ENCODE results near the gene SIPA1L3. TPM values are rescaled to one million over a fixed set of nuclear protein-coding genes. Genes with fewer than 3 reads are reported as not detected.
A peak's percentile ranks its signal among the peaks of the same experiment; 100 is the strongest.

The SIPA1L3 gene
- total and polyA plus RNA-seq, 2 experiments from 2014 or later: 15.7 to 54.1 TPM

GRCh38 chr19:38042132-38042531, 135.1 kb downstream of the SIPA1L3 start:
- peaks cover 16% of the 10 kb centered on the region for H3K79me2 ChIP-seq (replicated peaks; ENCODE audit: insufficient read depth)
- TF ChIP-seq EZH2phosphoT487 (IDR thresholded peaks at IDR 0.05; ENCODE audit: unreplicated experiment): no peak

DNA sequence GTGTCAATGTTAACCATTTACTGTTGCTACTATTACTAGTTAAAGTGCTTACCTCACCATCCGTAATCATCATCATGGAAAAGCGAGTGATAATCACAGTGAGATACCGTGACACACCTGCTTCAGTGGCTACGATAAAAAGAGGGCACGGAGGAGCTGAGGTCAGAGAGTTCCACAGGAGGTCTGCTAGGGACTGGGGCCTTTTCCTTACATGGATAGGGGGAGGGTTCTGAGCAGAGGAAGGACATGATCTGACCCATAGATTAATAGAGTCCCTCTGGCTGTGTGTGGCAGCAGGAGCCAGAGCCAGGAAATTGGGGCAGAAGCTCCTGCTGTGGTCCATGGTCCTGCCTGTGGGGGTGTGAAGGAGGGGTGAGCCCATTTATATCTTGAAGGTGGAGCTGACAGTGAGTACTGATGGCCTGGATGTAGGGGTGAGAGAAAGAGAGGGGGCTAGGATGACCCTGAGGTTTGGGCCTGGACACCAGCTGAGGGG, 136.7 kb downstream of the SIPA1L3 start:
- no peaks in the 10 kb centered on the region for H3K9me2 ChIP-seq (ENCODE audit: insufficient read depth)
- peaks cover 16% of the 10 kb centered on the region for H3K79me2 ChIP-seq (replicated peaks; ENCODE audit: insufficient read depth)
- no peak overlapping the region for H2AFZ ChIP-seq
- H4K20me1 ChIP-seq (replicated peaks; ENCODE audit: insufficient read depth): peaks cover 19% of the 10 kb centered on the region
- Mint-ChIP-seq H3K27me3 (ENCODE audit: insufficient read depth, low read depth, poor library complexity) (peaks cover 19% of the 10 kb centered on the region), H3K36me3 (ENCODE audit: low read depth) (peaks cover 4% of the 10 kb centered on the region; the same call in 1 of the 3 replicates), H3K4me1 (peaks cover 52% of the 10 kb centered on the region), H3K4me3 (no peak overlapping the region), H3K27ac (peak overlapping the region; percentile 65; the same call in 1 of the 2 replicates), H3K9me3 (peaks cover 8% of the 10 kb centered on the region; the same call in 1 of the 3 replicates)
- no peak overlapping the region for H3K4me3 ChIP-seq
- no peak for DNase-seq (ENCODE audit: low spot score)
- ATAC-seq: peak; percentile 14; the same call in 2 of the 3 replicates
- peaks cover 22% of the 10 kb centered on the region for H3K4me1 ChIP-seq (ENCODE audit: insufficient read depth)
- H3K4me2 ChIP-seq: 0 out of 2 replicates have a peak overlapping the region, but pooled peaks have one; percentile 38
- no peaks in the 10 kb centered on the region for H3K27me3 ChIP-seq (ENCODE audit: insufficient read depth)
- 0 out of 2 replicates have a peak overlapping the region, but pooled peaks have one; percentile 14 for H3K27ac ChIP-seq (ENCODE audit: low read depth)
- H3K36me3 ChIP-seq (ENCODE audit: insufficient read depth): no peaks in the 10 kb centered on the region
- H3F3A ChIP-seq (replicated peaks; ENCODE audit: low read depth): no peaks in the 10 kb centered on the region
- TF ChIP-seq ZNF331 (CRISPR knock-in tag; IDR thresholded peaks at IDR 0.05; ENCODE audit: low read depth) (no peak), ZNF462 (CRISPR knock-in tag; IDR thresholded peaks at IDR 0.05) (no peak), CTCF (conservative IDR thresholded peaks at IDR 0.05; ENCODE audit: low read depth in 2 of 2) (no peak), POLR2AphosphoS5 (IDR thresholded peaks at IDR 0.05; ENCODE audit: low read depth) (no peak), NANOG (IDR thresholded peaks at IDR 0.05; ENCODE audit: borderline replicate concordance) (no peak)
- TF ChIP-seq, protein P1, sequence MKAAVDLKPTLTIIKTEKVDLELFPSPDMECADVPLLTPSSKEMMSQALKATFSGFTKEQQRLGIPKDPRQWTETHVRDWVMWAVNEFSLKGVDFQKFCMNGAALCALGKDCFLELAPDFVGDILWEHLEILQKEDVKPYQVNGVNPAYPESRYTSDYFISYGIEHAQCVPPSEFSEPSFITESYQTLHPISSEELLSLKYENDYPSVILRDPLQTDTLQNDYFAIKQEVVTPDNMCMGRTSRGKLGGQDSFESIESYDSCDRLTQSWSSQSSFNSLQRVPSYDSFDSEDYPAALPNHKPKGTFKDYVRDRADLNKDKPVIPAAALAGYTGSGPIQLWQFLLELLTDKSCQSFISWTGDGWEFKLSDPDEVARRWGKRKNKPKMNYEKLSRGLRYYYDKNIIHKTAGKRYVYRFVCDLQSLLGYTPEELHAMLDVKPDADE (IDR thresholded peaks at IDR 0.05): no peak
- TF ChIP-seq, protein P2, sequence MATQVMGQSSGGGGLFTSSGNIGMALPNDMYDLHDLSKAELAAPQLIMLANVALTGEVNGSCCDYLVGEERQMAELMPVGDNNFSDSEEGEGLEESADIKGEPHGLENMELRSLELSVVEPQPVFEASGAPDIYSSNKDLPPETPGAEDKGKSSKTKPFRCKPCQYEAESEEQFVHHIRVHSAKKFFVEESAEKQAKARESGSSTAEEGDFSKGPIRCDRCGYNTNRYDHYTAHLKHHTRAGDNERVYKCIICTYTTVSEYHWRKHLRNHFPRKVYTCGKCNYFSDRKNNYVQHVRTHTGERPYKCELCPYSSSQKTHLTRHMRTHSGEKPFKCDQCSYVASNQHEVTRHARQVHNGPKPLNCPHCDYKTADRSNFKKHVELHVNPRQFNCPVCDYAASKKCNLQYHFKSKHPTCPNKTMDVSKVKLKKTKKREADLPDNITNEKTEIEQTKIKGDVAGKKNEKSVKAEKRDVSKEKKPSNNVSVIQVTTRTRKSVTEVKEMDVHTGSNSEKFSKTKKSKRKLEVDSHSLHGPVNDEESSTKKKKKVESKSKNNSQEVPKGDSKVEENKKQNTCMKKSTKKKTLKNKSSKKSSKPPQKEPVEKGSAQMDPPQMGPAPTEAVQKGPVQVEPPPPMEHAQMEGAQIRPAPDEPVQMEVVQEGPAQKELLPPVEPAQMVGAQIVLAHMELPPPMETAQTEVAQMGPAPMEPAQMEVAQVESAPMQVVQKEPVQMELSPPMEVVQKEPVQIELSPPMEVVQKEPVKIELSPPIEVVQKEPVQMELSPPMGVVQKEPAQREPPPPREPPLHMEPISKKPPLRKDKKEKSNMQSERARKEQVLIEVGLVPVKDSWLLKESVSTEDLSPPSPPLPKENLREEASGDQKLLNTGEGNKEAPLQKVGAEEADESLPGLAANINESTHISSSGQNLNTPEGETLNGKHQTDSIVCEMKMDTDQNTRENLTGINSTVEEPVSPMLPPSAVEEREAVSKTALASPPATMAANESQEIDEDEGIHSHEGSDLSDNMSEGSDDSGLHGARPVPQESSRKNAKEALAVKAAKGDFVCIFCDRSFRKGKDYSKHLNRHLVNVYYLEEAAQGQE (IDR thresholded peaks at IDR 0.05; ENCODE audit: unreplicated experiment): no peak

More at GRCh38 chr19:38042132-38042531, 135.1 kb downstream of the SIPA1L3 start:
- Mint-ChIP-seq H3K27me3 (ENCODE audit: insufficient read depth, low read depth, poor library complexity) (peaks cover 11% of the 10 kb centered on the region), H3K36me3 (ENCODE audit: low read depth) (peaks cover 4% of the 10 kb centered on the region; the same call in 1 of the 3 replicates), H3K4me3 (no peak overlapping the region), H3K4me1 (peaks cover 47% of the 10 kb centered on the region), H3K27ac (no peak overlapping the region), H3K9me3 (peaks cover 8% of the 10 kb centered on the region; the same call in 2 of the 3 replicates)
- no peaks in the 10 kb centered on the region for H3K36me3 ChIP-seq (ENCODE audit: insufficient read depth)
- no peak for ATAC-seq
- no peak overlapping the region for H3K4me3 ChIP-seq
- no peaks in the 10 kb centered on the region for H3F3A ChIP-seq (replicated peaks; ENCODE audit: low read depth)
- no peaks in the 10 kb centered on the region for H3K9me2 ChIP-seq (ENCODE audit: insufficient read depth)
- no peak overlapping the region for H3K27ac ChIP-seq (ENCODE audit: low read depth)
- H3K4me1 ChIP-seq (ENCODE audit: insufficient read depth): peaks cover 12% of the 10 kb centered on the region
- no peak overlapping the region for H2AFZ ChIP-seq
- no peak for DNase-seq (ENCODE audit: low spot score)
- H4K20me1 ChIP-seq (replicated peaks; ENCODE audit: insufficient read depth): peaks cover 13% of the 10 kb centered on the region
- no peak overlapping the region for H3K4me2 ChIP-seq
- no peaks in the 10 kb centered on the region for H3K27me3 ChIP-seq (ENCODE audit: insufficient read depth)

Measured in GM23338 (cell line).